HG03045 (cell line): ENCODE results near the gene ADGRG7.
A peak's percentile ranks its signal among the peaks of the same experiment; 100 is the strongest.
"Not testable (repeated sequence)": the region's sequence is repeated elsewhere in the genome, so short reads cannot be mapped to it uniquely, and the experiment has no call there.

ENCODE experiments used
- ATAC-seq: cut with Tn5 transposase; IDR thresholded peaks from one replicate; pipeline ENCODE4 v1.9.1; 2021; ENCODE audit warnings: mild to moderate bottlenecking, moderate library complexity; ENCODE audit not compliant: unreplicated experiment

Gene ADGRG7

GRCh38 chr3:100641471-100642032 lies 32.2 kb downstream of the ADGRG7 start:
- no peak for ATAC-seq

GRCh38 chr3:100645913-100646312 lies 36.5 kb downstream of the ADGRG7 start:
- no peak for ATAC-seq

GRCh38 chr3:100647171-100647570 lies 37.8 kb downstream of the ADGRG7 start:
- no peak for ATAC-seq

GRCh38 chr3:100647657-100648056 lies 38.3 kb downstream of the ADGRG7 start:
- ATAC-seq: no peak

- peak; percentile 97 for ATAC-seq
Measured at GRCh38 chr3:100650651-100651619, 41.5 kb downstream of the ADGRG7 start.

GRCh38 chr3:100653604-100654294 lies 44.3 kb downstream of the ADGRG7 start:
- no peak for ATAC-seq

- ATAC-seq: no peak
Measured at GRCh38 chr3:100656945-100657344, 47.5 kb downstream of the ADGRG7 start.

- not testable (repeated sequence) for ATAC-seq
Measured at GRCh38 chr3:100661294-100661693, 51.9 kb downstream of the ADGRG7 start.

GRCh38 chr3:100662113-100662823 lies 52.9 kb downstream of the ADGRG7 start:
- no peak for ATAC-seq

- no peak for ATAC-seq
Measured at GRCh38 chr3:100665230-100665629, 55.8 kb downstream of the ADGRG7 start.

GRCh38 chr3:100666699-100667098 lies 57.3 kb downstream of the ADGRG7 start:
- not testable (repeated sequence) for ATAC-seq

- ATAC-seq: not testable (repeated sequence)
Measured at GRCh38 chr3:100667316-100667715, 57.9 kb downstream of the ADGRG7 start.

- not testable (repeated sequence) for ATAC-seq
Measured at GRCh38 chr3:100670995-100671394, 61.6 kb downstream of the ADGRG7 start.

GRCh38 chr3:100681496-100681895 lies 72.1 kb downstream of the ADGRG7 start:
- ATAC-seq: no peak

- no peak for ATAC-seq
Measured at GRCh38 chr3:100682056-100682853, 72.9 kb downstream of the ADGRG7 start.

- ATAC-seq: no peak
Measured at GRCh38 chr3:100682854-100683760, 73.7 kb downstream of the ADGRG7 start.

- ATAC-seq: no peak
Measured at GRCh38 chr3:100693225-100693624, 83.8 kb downstream of the ADGRG7 start.

GRCh38 chr3:100695696-100696095 lies 86.3 kb downstream of the ADGRG7 start:
- no peak for ATAC-seq

- ATAC-seq: no peak
Measured at GRCh38 chr3:100696161-100696560, 86.8 kb downstream of the ADGRG7 start.
